SH-SY5Y (cell line): ENCODE data around the gene SYK.

ENCODE experiments used
- GATA2 ChIP-seq: IDR thresholded peaks from 2 replicates; pipeline ENCODE4 v1.6.1; 2011; ENCODE audit warnings: mild to moderate bottlenecking, low read depth, low read length
- GATA3 ChIP-seq: IDR thresholded peaks from 2 replicates; pipeline ENCODE4 v1.6.1; 2011; ENCODE audit warnings: low read depth, mild to moderate bottlenecking, low read length, moderate library complexity

DNA sequence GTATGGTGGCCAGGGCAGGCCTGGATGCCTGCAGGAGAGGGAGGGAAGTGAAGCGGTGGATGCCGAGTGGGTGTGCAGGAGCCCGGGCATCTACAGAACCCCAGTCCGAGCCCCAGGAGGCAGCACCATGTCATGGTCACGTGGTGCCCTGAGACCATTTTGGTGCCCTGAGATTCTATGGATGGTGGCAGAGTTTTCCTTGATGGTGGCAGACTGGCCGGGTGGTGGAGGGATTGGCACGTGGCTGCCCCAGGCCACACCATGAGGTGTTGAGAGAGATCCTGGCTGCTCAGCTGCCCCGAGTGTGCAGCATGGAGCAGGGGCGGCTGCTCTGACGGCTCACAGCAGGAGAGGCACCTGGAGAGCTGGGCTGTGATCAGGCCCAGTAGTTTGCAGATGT is 52.3 kb downstream of the SYK start:
- TF ChIP-seq GATA3 (no peak), GATA2 (no peak)
